Fibroblast of peridontal ligament (primary cell): Measurements from ENCODE around the gene SLC27A6.
"Not testable (repeated sequence)": the region's sequence is repeated elsewhere in the genome, so short reads cannot be mapped to it uniquely, and the experiment has no call there.

ENCODE experiments used
- DNase-seq: peaks from one replicate; pipeline ENCODE4 v3.0.0-alpha.2; 2010; ENCODE audit errors: extremely low read depth

Gene SLC27A6, protein sequence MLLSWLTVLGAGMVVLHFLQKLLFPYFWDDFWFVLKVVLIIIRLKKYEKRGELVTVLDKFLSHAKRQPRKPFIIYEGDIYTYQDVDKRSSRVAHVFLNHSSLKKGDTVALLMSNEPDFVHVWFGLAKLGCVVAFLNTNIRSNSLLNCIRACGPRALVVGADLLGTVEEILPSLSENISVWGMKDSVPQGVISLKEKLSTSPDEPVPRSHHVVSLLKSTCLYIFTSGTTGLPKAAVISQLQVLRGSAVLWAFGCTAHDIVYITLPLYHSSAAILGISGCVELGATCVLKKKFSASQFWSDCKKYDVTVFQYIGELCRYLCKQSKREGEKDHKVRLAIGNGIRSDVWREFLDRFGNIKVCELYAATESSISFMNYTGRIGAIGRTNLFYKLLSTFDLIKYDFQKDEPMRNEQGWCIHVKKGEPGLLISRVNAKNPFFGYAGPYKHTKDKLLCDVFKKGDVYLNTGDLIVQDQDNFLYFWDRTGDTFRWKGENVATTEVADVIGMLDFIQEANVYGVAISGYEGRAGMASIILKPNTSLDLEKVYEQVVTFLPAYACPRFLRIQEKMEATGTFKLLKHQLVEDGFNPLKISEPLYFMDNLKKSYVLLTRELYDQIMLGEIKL

DNA sequence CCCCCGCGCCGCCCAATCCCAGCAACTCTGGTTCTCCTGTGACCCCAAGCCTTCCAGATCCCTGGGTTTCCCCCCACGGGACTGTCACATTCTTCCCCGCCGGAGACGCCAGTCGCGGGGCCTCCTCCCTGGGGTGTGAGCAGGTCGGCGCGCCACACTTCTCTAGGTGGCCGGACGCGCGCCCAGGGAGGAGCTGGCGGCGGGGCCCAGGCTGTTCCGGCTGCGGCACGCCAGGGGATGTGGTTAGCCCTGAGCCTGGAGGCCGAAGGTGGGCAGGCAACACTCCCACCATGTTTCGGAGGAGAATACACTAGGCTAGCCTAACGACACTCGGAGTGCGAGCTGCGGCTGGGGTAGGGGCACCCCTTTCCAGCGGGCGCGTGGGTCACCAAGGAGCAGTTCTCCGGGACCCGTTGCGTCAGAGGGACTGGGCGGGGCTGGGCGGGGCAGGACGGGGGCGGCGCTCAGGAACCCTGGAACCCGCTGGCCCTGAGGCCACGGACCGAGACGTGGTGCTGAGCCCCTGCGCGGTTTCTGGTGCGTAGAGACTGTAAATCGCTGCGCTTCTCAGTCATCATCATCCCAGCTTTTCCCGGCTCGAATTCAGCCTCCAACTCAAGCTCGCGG, at the start of gene SLC27A6:
TSS of gene SLC27A6 (plus strand) at position 478 of the 627 bp plus-strand sequence. CDS start 650 bp downstream, outside the sequence.
- no peak for DNase-seq

DNA sequence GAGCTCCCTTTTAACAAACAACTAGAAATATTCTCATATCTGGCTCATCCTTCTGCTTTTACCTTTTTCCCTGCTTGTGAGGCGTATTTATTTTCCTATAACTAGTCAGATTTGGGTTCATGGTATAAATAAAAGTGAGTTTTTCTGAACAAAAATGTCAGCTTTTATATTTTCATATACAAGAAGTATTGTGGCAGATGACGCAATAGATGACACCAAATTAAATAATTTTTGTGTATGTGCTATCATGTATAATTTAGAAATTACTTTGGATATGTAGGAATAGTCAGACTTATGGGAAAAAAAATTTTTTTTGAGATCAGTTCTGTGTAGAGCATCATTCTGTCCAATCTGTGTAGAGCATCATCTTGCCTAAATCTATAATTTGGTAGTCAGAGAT, 45.7 kb upstream of the SLC27A6 start:
- no peak for DNase-seq

DNA sequence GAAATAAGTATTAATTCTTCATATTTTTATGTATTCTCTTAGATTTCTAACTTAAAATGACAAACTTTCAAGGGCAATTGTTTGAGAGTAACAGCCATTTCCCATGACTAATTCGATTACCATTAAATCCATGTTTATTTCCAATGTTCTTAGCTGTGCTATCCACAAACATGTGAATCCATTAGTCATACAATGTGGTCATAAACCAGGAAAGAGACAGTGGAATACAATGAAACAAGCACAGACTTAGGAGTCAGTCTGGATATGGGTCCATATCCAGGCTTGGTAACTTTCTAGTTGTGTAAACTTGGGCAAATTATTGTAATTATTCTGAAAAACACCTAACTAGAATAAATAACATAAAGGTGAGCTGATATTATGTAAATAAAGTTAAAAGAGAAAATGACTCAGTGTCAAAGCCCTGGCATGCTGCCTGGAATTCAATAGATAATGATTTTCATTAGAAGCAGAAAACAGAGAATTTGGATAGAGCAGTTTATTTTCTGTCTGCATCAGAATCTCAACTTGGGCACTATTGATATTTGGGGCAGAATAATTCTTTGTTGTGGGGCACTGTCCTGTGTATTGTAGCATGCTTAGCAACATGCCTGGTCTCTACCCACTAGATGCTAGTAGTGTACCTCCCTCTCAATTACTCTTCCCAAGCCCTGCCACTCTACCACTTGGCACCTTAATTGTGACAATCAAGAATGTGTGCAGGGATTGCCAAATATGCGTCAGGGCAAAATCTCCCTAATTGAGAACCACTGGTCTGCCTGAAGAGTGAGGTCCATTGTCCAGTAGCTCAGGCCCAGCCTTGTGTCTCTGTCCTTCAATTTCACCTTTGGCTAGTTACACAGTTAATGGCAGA, 44.7 kb upstream of the SLC27A6 start:
- peak; percentile 28 for DNase-seq

DNA sequence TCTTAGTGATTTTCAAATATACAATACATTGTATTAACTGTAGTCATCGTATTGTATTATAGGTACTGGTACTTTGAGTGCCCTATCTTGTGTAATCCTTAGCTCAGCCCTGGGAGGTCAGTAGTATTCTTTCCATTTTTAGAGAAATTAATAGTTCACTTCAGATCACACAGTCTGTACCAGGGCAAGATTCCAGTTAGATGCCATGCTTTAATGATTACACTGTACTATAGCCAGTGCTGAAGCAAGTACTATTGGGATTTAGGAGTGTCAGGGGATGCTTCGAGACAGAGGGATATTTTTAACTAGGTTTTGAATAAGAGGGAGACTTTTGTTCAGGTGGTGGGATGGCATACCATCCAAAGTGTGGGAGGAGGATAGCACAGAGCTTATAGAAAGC, 41.0 kb upstream of the SLC27A6 start:
- no peak for DNase-seq

DNA sequence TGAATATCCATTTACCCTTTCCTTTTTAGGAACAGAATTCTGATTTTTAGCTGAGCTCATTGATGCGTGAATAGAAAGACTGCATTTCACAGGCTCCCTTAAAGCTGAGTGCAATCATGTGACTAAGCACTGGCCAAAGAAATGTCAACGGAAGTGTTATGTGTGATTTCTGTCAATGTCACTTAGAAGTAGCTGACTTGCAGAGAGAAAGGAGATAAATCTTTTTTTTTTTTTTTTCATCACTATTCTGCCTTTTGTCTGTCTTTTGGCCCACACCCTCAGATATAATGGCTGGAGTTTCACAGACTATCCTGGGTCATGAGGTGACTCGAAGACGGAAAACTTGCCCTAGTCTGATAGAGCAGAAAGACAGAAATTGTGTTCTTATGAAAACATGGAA, 39.3 kb upstream of the SLC27A6 start:
- DNase-seq: no peak

DNA sequence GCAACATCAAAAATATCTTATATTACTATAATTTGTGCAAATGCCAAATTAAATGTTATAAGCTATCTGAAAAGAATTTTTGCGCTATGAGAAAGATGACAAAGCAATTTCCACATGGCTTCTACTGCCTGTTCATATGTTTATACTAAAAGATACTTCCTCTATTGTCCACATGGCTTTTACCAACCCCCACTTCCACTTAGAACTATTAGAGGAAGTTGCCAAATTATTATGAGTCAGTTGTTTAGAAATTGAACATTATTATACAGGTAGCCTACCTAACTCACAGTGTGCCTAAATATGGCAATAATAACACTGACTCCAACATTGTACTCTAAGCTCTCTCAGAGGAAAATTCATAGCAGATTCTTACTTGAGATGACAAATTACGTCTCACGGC, 37.6 kb upstream of the SLC27A6 start:
- DNase-seq: no peak

DNA sequence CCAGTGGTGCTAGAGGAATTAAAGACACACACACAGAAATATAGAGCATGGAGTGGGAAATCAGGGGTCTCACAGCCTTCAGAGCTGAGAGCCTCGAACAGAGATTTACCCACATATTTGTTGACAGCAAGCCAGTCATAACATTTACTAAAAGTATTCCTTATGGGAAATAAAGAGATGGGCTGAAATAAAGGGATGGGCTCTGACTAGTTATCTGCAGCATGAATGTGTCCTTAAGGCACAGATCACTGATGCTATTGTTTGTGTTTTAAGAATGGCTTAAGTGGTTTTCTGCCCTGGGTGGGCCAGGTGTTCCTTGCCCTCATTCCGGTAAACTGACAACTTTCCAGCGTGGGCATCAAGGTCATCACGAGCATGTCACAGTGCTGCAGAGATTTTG, 33.1 kb upstream of the SLC27A6 start:
- not testable (repeated sequence) for DNase-seq

DNA sequence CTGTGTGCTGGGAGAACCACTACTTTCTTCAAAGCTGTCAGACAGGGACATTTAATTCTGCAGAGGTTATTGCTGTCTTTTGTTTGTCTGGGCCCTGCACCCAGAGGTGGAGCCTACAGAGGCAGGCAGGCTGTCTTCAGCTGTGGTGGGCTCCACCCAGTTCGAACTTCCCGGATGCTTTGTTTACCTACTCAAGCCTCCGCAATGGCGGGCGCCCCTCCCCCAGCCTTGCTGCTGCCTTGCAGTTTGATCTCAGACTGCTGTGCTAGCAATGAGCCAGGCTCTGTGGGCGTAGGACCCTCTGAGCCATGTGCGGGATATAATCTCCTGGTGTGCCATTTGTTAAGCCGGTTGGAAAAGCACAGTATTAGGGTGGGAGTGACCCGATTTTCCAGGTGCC, 22.2 kb upstream of the SLC27A6 start:
- DNase-seq: not testable (repeated sequence)

DNA sequence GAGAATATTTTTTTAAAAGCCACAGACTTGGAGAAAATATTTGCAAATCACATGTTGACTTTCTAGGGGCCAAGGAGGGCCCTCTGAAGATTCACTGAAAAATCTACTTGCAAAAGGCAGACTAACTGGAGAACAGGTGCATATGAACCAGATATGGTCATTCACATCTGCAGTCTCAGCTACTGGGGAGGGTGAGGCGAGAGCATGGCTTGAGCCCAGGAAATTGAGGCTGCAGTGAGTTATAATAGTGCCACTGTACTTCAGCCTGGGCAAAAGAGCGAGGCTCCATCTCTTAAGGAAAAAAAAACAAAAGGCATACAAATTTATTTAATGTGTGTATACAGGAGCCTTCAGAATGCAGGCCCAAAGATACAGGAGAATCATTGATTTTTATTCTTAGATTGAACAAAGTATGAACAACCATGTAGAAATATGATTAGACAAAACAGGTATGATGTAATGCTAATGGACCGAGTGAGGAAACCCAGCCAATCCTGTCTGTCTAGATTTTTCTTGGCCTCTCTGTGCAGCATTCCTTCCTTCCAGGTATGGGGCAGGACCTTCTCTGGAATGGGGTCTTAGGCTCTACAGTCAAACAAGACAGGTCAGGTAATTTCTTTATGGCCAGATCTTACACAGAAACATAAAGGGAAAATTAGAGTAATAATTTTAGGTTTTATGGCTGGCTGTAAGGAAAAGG, 15.3 kb upstream of the SLC27A6 start:
- DNase-seq: no peak

DNA sequence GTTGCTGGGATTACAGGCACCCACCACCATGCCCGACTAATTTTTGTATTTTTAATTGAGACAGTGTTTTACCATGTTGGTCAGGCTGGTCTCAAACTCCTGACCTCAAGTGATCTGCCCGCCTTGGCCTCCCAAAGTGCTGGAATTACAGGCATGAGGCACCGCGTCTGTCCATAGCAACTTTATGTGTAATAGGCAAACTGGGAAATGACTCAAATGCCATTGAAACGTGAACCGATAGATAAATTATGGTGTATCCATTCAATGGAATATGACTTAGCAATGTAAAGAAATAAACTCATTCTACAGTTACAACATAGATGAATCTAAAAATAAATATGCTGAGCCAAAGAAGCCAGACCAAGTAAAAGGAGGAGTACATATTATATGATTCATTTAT, 14.0 kb upstream of the SLC27A6 start:
- DNase-seq: not testable (repeated sequence)

DNA sequence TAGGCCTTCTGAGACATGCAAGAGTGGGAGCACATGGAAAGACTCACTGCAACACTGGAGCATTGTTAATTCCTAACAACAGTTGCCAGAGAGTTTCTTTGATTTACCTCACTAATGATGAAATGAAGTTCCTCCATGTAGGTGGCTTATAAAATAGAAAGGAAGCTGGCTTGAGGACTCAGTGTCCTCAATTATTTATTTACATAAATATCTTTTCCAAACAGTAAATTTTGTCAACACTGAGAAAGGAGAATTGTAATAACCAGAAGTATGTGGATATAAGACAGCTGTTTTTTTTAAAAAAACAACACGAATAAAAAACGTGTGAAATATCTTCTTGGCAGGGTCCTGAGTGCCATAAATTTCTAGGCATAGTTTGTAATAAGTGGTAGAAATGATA, 9.1 kb upstream of the SLC27A6 start:
- DNase-seq: no peak

DNA sequence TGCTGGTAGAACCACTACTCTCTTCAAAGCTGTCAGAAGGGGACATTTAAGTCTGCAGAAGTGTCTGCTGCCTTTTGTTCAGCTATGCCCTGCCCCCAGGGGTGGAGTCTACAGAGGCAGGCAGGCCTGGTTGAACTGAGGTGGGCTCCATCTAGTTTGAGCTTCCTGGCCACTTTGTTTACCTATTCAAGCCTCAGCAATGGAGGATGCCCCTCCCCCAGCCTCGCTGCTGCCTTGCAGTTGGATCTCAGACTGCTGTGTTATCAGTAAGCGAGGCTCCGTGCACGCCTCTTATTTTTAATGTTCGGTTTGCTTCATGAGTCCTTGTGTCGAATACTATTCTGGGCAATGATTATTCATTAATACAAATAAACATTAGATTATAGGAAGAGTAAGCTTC, 3.1 kb upstream of the SLC27A6 start:
- no peak for DNase-seq

DNA sequence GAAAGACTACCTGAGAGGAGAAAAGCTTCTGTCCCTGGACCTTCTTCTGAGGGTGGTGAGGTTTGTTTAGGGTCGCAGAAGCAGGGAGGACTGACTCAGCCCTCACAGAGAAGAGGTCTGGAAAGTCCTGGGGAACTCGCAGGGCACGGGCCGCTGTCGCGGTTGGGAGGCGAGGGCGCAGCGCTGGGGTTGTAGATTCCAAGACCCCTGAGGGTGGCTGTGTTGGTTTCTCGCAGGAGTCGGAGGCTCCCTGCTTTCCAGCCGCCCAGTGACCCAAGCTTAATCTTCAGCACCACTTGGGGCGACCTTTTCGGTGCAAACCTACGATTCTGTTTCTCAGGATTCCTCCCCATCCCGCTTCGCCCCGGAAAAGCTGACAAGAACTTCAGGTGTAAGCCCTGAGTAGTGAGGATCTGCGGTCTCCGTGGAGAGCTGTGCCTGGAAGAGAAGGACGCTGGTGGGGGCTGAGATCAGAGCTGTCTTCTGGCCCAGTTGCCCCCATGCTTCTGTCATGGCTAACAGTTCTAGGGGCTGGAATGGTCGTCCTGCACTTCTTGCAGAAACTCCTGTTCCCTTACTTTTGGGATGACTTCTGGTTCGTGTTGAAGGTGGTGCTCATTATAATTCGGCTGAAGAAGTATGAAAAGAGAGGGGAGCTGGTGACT, 482 bp downstream of the SLC27A6 start:
- DNase-seq: no peak

DNA sequence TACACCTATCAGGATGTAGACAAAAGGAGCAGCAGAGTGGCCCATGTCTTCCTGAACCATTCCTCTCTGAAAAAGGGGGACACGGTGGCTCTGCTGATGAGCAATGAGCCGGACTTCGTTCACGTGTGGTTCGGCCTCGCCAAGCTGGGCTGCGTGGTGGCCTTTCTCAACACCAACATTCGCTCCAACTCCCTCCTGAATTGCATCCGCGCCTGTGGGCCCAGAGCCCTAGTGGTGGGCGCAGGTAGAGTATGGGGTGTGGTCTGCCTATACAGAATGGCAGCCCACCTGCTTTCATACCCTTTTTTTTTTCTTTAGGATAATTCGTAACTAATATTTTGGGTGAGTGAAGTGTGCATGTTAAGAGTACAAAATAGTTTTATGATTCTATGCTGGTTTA, 1.1 kb downstream of the SLC27A6 start:
- no peak for DNase-seq

DNA sequence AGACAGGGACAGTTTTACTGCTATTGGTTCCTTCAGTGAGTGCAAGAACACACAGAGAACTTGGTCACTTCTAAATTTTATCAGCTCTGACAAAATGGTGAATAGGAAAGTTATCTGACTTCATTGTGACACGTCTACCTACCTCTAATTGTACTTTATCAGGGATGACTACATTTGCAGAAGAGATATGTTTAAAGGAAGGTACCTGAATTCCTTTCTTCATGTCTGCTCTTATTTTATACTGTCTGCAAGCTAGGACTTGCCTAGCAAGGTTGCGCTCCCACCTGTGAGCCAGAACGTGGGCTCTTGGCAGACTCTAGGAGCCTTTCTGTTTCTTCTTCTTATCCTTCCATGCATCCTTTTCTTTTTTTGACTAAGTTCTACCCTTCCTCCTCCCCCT, 1.6 kb downstream of the SLC27A6 start:
- no peak for DNase-seq

DNA sequence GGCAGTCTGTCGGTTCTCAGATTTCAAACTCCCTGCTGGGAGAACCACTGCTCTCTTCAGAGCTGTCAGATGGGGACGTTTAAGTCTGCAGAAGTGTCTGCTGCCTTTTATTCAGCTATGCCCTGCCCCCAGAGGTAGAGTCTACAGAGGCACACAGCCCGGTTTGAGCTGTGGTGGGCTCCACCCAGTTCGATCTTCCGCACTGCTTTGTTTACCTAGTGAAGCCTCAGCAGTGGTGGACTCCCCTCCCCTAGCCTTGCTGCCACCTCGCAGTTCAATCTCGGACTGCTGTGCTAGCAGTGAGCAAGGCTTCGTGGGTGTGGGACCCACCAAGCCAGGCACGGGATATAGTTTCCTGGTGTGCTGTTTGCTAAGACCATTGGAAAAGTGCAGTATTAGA, 8.0 kb downstream of the SLC27A6 start:
- DNase-seq: no peak

DNA sequence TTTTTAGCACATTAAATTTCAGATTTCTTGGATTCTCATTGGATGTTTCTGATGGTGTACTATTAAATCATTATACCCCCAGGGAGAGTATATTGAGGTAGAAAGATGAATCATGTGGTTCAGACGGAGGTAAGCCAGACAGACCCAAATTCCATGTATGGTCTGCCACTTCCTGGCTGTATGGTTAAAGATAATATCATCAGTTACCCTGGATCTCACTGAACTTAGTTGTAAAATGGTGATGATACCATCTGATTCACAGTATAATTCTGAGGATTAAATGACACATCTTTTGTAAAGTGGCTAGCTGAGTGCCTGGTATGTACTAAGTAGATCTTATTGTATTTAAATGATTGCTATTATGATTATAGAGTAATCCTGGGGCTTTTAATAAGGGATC, 9.3 kb downstream of the SLC27A6 start:
- no peak for DNase-seq

DNA sequence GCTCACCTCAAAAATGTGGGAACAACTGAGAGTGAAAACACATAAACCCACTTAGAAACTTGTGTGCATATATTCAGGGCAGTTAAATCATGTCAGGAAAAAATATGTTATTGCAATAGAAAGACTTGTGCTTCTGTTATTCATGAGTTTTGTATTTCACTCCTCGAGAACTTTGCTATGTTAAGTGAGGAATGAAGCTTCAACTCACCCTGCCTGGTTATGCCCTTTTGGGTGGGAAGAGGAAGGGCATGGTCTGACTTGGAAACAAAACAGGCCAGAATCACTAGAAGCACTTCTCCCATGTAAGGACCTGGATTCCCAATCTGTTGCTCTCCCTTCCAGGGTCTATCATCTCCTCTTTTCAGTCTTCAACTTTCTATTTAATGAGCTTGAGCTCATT, 14.5 kb downstream of the SLC27A6 start:
- no peak for DNase-seq

DNA sequence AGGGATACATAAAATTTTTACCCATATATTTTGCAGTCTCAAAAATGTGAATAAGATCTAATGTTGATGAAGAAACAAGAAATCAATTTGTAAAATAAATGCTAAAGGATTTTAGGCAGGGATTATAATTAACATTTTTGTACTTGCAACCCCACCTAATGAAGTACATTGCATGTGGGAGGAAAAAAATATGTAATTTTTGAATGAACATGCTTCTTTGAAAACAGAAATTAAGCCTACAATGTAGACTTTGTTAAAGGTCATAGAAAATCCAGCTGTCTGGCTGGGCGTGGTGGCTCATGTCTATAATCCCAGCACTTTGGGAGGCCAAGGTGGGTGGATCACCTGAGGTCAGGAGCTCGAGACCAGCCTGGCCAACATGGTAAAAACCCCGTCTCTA, 15.6 kb downstream of the SLC27A6 start:
- DNase-seq: no peak

DNA sequence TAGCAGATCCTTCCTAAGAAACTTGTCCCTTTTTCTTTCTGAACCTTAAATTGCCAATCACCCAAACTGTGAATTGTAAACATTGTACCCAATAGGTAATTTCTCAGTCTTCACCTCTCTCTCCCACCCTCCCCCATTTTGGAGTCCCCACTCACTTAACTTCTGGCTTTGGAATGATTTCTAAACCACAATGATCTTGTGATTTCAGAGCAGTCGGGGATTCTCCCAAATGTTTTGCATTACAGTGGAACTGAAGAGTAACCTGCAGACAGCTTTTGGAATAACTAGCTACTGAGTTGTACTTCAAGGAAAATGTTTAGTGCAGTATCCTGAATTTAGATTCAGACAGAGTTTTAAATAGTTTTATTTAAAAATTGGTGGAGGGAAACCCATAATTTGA, 19.2 kb downstream of the SLC27A6 start:
- no peak for DNase-seq

DNA sequence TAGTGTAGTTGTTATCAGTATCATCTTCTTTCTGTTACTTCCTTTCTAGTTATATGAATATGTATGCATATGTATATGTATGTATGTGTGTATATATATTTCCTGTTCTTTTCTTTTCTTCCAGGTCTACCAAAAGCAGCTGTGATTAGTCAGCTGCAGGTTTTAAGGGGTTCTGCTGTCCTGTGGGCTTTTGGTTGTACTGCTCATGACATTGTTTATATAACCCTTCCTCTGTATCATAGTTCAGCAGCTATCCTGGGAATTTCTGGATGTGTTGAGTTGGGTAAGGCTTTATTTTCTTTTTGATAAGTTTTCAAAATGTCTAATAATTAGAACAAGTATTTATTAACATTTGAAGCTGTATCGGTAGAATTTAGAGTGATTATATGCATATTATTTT, 23.2 kb downstream of the SLC27A6 start:
- no peak for DNase-seq
